DND-41 (cell line): ENCODE results near the gene SLC8A3.

Experiments used
- ATAC-seq: fragments of 200-7000 bp; cut with Tn5 transposase; 3 replicates; pipeline ENCODE4 v1.9.1; 2021; ENCODE audit warnings: low read depth; ENCODE audit not compliant: insufficient read depth
- DNase-seq: peaks from one replicate; pipeline ENCODE4 v3.0.0-alpha.2; 2020
- H2AFZ ChIP-seq: 2 replicates; pipeline ENCODE4 v1.6.0; 2012; ENCODE audit warnings: low read depth, low read length
- H3K27ac ChIP-seq: 2 replicates; pipeline ENCODE4 v1.5.1; 2012; ENCODE audit warnings: low read length, inconsistent platforms
- H3K27me3 ChIP-seq: fragments of 200-600 bp; sonication (generic); 2 replicates; pipeline ENCODE4 v1.6.0; 2012; ENCODE audit warnings: low read length, mild to moderate bottlenecking, inconsistent platforms; ENCODE audit not compliant: insufficient read depth, poor library complexity
- H3K36me3 ChIP-seq: 2 replicates; pipeline ENCODE4 v1.5.1; 2012; ENCODE audit warnings: low read length, inconsistent platforms; ENCODE audit not compliant: insufficient read depth
- H3K4me1 ChIP-seq: 2 replicates; pipeline ENCODE4 v1.5.1; 2012; ENCODE audit warnings: mild to moderate bottlenecking, low read length; ENCODE audit not compliant: insufficient read depth
- H3K4me2 ChIP-seq: 2 replicates; pipeline ENCODE4 v1.6.0; 2012; ENCODE audit warnings: mild to moderate bottlenecking, moderate library complexity, low read length, inconsistent platforms; ENCODE audit not compliant: insufficient read depth
- H3K4me3 ChIP-seq, 2 experiments: fragments of 200-600 bp in 1 of 2; shearing (Covaris generic) in 1 of 2; 2 replicates each; pipeline ENCODE4 v1.5.1; 2012 to 2016; ENCODE audit warnings: inconsistent platforms in 2 of 2, low read length in 2 of 2, mild to moderate bottlenecking in 2 of 2, low read depth in 1 of 2, moderate library complexity in 1 of 2
- H3K79me2 ChIP-seq: 2 replicates; pipeline ENCODE4 v1.6.0; 2012; ENCODE audit warnings: low read length, inconsistent platforms; ENCODE audit not compliant: insufficient read depth
- H3K9ac ChIP-seq: 2 replicates; pipeline ENCODE4 v1.6.0; 2012; ENCODE audit warnings: low read depth, mild to moderate bottlenecking, inconsistent platforms, low read length, moderate library complexity
- H3K9me3 ChIP-seq: 2 replicates; pipeline ENCODE4 v1.5.1; 2012; ENCODE audit warnings: low read length, moderate library complexity, mild to moderate bottlenecking, inconsistent platforms; ENCODE audit not compliant: insufficient read depth, severe bottlenecking
- H4K20me1 ChIP-seq: 2 replicates; pipeline ENCODE4 v1.6.0; 2012; ENCODE audit warnings: low read length; ENCODE audit not compliant: insufficient read depth
- CTCF ChIP-seq: IDR thresholded peaks from 2 replicates; pipeline ENCODE4 v1.5.1; 2012; ENCODE audit warnings: borderline replicate concordance, low read length, moderate library complexity, mild to moderate bottlenecking; ENCODE audit not compliant: poor library complexity, severe bottlenecking; ENCODE audit errors: extremely low read depth
- EZH2 ChIP-seq: IDR thresholded peaks from 3 replicates; pipeline ENCODE4 v1.6.1; 2012; ENCODE audit warnings: borderline replicate concordance, low read depth, mild to moderate bottlenecking, moderate library complexity, low read length, inconsistent platforms; ENCODE audit not compliant: severe bottlenecking

Gene SLC8A3

DNA sequence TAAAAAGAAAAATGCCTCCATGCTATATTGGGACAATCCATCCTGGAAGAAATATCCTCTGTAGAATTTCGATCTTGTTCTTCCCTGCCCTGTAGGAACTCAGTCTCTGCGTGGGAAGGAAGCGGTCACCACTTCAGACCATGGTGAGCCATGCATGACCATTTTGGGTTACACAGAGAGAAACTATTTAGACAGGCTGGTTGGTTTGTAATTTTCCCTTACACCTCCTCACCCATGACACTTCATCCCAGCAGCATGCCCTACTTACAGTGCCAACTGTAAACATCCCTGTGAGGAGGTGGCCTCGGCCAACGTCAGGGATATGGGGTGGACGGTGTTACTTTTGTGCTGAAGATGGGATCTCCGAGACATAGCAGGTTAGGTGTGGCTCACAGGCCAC, 188.2 kb downstream of the SLC8A3 start:
- no peak for TF ChIP-seq CTCF
- TF ChIP-seq EZH2: no peak
- no peaks in the 10 kb centered on the region for H3K79me2 ChIP-seq
- H4K20me1 ChIP-seq: no peaks in the 10 kb centered on the region
- ATAC-seq: no peak
- peaks cover 12% of the 10 kb centered on the region for H3K27me3 ChIP-seq
- no peaks in the 10 kb centered on the region for H3K36me3 ChIP-seq
- no peak overlapping the region for H3K9ac ChIP-seq
- no peaks in the 10 kb centered on the region for H3K4me1 ChIP-seq
- DNase-seq: no peak
- H3K9me3 ChIP-seq: no peaks in the 10 kb centered on the region
- H2AFZ ChIP-seq: no peak overlapping the region
- H3K27ac ChIP-seq: no peak overlapping the region
- no peak overlapping the region for H3K4me2 ChIP-seq
- no peak overlapping the region for H3K4me3 ChIP-seq

DNA sequence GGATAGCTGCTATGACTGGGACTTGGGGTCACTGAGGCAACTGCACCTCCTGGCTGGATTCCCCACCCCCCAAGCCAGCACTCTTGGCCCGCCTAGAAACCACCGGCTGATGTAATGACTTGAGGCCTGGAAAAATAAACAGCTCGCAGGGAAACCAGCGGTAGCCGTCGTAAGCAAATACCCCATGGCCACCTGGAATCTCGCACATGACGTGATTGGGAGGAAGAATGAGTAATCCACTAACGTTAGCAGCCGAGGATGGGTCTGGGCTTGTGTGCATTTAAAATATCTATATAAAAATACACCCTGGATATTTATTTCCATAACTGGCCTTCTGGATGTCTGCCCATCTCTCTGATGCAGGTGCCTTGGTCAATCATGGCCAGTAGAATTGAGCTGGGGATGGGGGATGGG, 189.5 kb downstream of the SLC8A3 start:
- no peak overlapping the region for H3K4me2 ChIP-seq
- H4K20me1 ChIP-seq: no peaks in the 10 kb centered on the region
- no peak overlapping the region for H3K9ac ChIP-seq
- DNase-seq: no peak
- ATAC-seq: no peak
- H3K27me3 ChIP-seq: peaks cover 12% of the 10 kb centered on the region
- no peak overlapping the region for H3K27ac ChIP-seq
- H3K36me3 ChIP-seq: no peaks in the 10 kb centered on the region
- H2AFZ ChIP-seq: no peak overlapping the region
- H3K4me1 ChIP-seq: no peaks in the 10 kb centered on the region
- H3K4me3 ChIP-seq: no peak overlapping the region
- H3K9me3 ChIP-seq: no peaks in the 10 kb centered on the region
- TF ChIP-seq CTCF (no peak), EZH2 (no peak)
- H3K79me2 ChIP-seq: no peaks in the 10 kb centered on the region

- no peaks in the 10 kb centered on the region for H3K4me1 ChIP-seq
- H3K79me2 ChIP-seq: no peaks in the 10 kb centered on the region
- H3K27me3 ChIP-seq: peaks cover 12% of the 10 kb centered on the region
- H3K9me3 ChIP-seq: no peaks in the 10 kb centered on the region
- no peak overlapping the region for H3K4me2 ChIP-seq
- H3K27ac ChIP-seq: no peak overlapping the region
- no peaks in the 10 kb centered on the region for H3K36me3 ChIP-seq
- no peak overlapping the region for H3K4me3 ChIP-seq
- H3K9ac ChIP-seq: no peak overlapping the region
- DNase-seq (no peak), ATAC-seq (no peak)
- TF ChIP-seq EZH2 (no peak), CTCF (no peak)
- no peak overlapping the region for H2AFZ ChIP-seq
- no peaks in the 10 kb centered on the region for H4K20me1 ChIP-seq
Observed at GRCh38 chr14:69997849-69998248, 190.9 kb downstream of the SLC8A3 start.

DNA sequence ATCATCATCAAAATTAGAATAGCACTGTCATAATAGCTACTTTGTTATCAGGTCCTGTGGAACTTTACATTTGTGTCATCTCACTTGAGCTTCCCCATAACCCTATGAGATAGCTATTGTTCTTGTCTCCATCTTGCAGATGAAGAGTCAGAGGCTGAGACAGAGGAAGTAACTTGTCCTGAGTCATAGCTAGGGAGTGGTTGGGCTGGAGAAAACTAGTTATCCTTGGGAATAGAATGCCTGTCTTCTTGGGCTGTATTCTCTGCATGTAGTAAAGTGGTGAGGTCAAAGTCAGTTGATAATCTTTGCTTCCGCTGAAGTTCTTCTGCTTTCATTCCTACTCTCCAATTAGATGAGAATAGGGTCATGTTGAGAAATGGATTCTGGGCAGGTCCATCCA, 192.5 kb downstream of the SLC8A3 start:
- TF ChIP-seq EZH2: no peak
- no peak for TF ChIP-seq CTCF
- DNase-seq: no peak
- Histone ChIP-seq H3K4me2 (no peak overlapping the region), H3K36me3 (no peaks in the 10 kb centered on the region), H3K27me3 (peaks cover 12% of the 10 kb centered on the region), H3K79me2 (no peaks in the 10 kb centered on the region), H3K4me3 (no peak overlapping the region), H3K9me3 (no peaks in the 10 kb centered on the region), H3K27ac (no peak overlapping the region), H3K4me1 (no peaks in the 10 kb centered on the region), H2AFZ (no peak overlapping the region), H3K9ac (no peak overlapping the region), H4K20me1 (no peaks in the 10 kb centered on the region)
- no peak for ATAC-seq
